Stimulated activated CD8-positive, alpha-beta memory T cell treated with anti-CD3 and anti-CD28 coated beads, Interleukin-4, amount 100 ng/mL, for 24 hours (primary cell): Measurements from ENCODE around the gene UTY.

Experiments
- DNase-seq: peaks from one replicate; pipeline ENCODE4 v3.0.0-alpha.2; 2020; ENCODE audit warnings: low read depth

The UTY gene

GRCh38 chrY:13415556-13415955 is 64.3 kb downstream of the UTY start:
- no peak for DNase-seq

- no peak for DNase-seq
Observed at GRCh38 chrY:13398876-13399275, 81.0 kb downstream of the UTY start.

GRCh38 chrY:13381110-13381683 is 98.6 kb downstream of the UTY start:
- no peak for DNase-seq

GRCh38 chrY:13370868-13371800 is 108.7 kb downstream of the UTY start:
- no peak for DNase-seq

- DNase-seq, result no peak
Observed at GRCh38 chrY:13370245-13370644, 109.6 kb downstream of the UTY start.

- DNase-seq, result no peak
Observed at GRCh38 chrY:13368513-13368845, 111.4 kb downstream of the UTY start.

GRCh38 chrY:13363641-13364040 is 116.2 kb downstream of the UTY start:
- no peak for DNase-seq

GRCh38 chrY:13362662-13363061 is 117.2 kb downstream of the UTY start:
- DNase-seq, result no peak

- no peak for DNase-seq
Observed at GRCh38 chrY:13361656-13362636, 117.9 kb downstream of the UTY start.

- no peak for DNase-seq
Observed at GRCh38 chrY:13351443-13351842, 128.4 kb downstream of the UTY start.

- DNase-seq, result no peak
Observed at GRCh38 chrY:13347106-13347505, 132.7 kb downstream of the UTY start.

GRCh38 chrY:13345549-13345948 is 134.3 kb downstream of the UTY start:
- no peak for DNase-seq

GRCh38 chrY:13343307-13343946 is 136.4 kb downstream of the UTY start:
- no peak for DNase-seq

- DNase-seq, result no peak
Observed at GRCh38 chrY:13339939-13340338, 139.9 kb downstream of the UTY start.

GRCh38 chrY:13339381-13339780 is 140.5 kb downstream of the UTY start:
- DNase-seq, result no peak

- DNase-seq, result no peak
Observed at GRCh38 chrY:13338711-13339110, 141.1 kb downstream of the UTY start.

- no peak for DNase-seq
Observed at GRCh38 chrY:13337934-13338333, 141.9 kb downstream of the UTY start.

GRCh38 chrY:13333791-13334190 is 146.0 kb downstream of the UTY start:
- no peak for DNase-seq

- no peak for DNase-seq
Observed at GRCh38 chrY:13330651-13331050, 149.2 kb downstream of the UTY start.

GRCh38 chrY:13312966-13313365 is 166.9 kb downstream of the UTY start:
- no peak for DNase-seq

GRCh38 chrY:13307959-13308358 is 171.9 kb downstream of the UTY start:
- no peak for DNase-seq

- no peak for DNase-seq
Observed at GRCh38 chrY:13300795-13301194, 179.0 kb downstream of the UTY start.
